H1 (cell line): ENCODE data around the gene FGD4. TPM values are rescaled to one million over a fixed set of nuclear protein-coding genes. Genes with fewer than 3 reads are reported as not detected.

Experiments used
- BCL11A ChIP-seq, 2 experiments: IDR thresholded peaks; one replicate each; pipeline ENCODE4 v1.6.1; 2011; ENCODE audit warnings: low read depth in 2 of 2, low read length in 2 of 2, mild to moderate bottlenecking in 2 of 2
- CHD1 ChIP-seq: IDR thresholded peaks from 2 replicates; pipeline ENCODE4 v1.6.1; 2012; ENCODE audit warnings: low read depth, low read length, improper control_type of control experiment
- CREB1 ChIP-seq: IDR thresholded peaks from 2 replicates; pipeline ENCODE4 v1.6.1; 2012; ENCODE audit warnings: inconsistent platforms
- HDAC2 ChIP-seq, 2 experiments: fragments of 300-600 bp in 1 of 2; sonication (generic) in 1 of 2; IDR thresholded peaks; 2 replicates each; pipeline ENCODE4 v1.6.1; 2011 to 2012; ENCODE audit warnings: low read depth in 2 of 2, low read length in 2 of 2, mild to moderate bottlenecking in 2 of 2, moderate library complexity in 2 of 2, borderline replicate concordance in 1 of 2, inconsistent platforms in 1 of 2
- NANOG ChIP-seq: IDR thresholded peaks from 2 replicates; pipeline ENCODE4 v1.6.1; 2011; ENCODE audit warnings: low read length, low read depth, mild to moderate bottlenecking, inconsistent platforms; ENCODE audit not compliant: insufficient read depth, poor library complexity, severe bottlenecking
- RAD21 ChIP-seq, 2 experiments: IDR thresholded peaks in 1 of 2; conservative IDR thresholded peaks in 1 of 2; 2 replicates each; pipeline ENCODE4 v1.6.1; 2011; ENCODE audit warnings: low read depth in 2 of 2, low read length in 2 of 2, improper control_type of control experiment in 1 of 2, inconsistent platforms in 1 of 2, mild to moderate bottlenecking in 1 of 2, moderate library complexity in 1 of 2
- RNF2 ChIP-seq: fragments of 200-900, 300-1000 bp; sonication (generic); IDR thresholded peaks from 2 replicates; pipeline ENCODE4 v1.7.1; 2016; ENCODE audit warnings: borderline replicate concordance, low read depth, mild to moderate bottlenecking, antibody characterized with exemption, low read length; ENCODE audit not compliant: poor library complexity, severe bottlenecking; ENCODE audit errors: missing control alignments
- TAF1 ChIP-seq: IDR thresholded peaks from 2 replicates; pipeline ENCODE4 v1.6.1; 2011; ENCODE audit warnings: mild to moderate bottlenecking, low read depth, low read length
- TCF12 ChIP-seq: IDR thresholded peaks from 2 replicates; pipeline ENCODE4 v1.6.1; 2011; ENCODE audit warnings: low read depth, mild to moderate bottlenecking, low read length
- USF2 ChIP-seq: IDR thresholded peaks from 2 replicates; pipeline ENCODE4 v1.6.1; 2011; ENCODE audit warnings: low read length, improper control_type of control experiment
- YY1 ChIP-seq: IDR thresholded peaks from 2 replicates; pipeline ENCODE4 v1.6.1; 2011; ENCODE audit warnings: low read depth, mild to moderate bottlenecking, low read length
- ZNF274 ChIP-seq: IDR thresholded peaks from 2 replicates; pipeline ENCODE4 v1.7.0; 2012; ENCODE audit warnings: low read length, borderline replicate concordance; ENCODE audit errors: extremely low read depth
- polyA plus RNA-seq, 7 experiments: library from polyadenylated mRNA; depleted of rRNA in 3 of 7; stranded (reverse) in 5 of 7; unstranded in 2 of 7; fragments of >200 nt in 5 of 7; fragments of 200-250 nt in 2 of 7; gene quantifications; 1 replicate in 5 of 7; 2 replicates in 1 of 7; 4 replicates in 1 of 7; pipeline versions ENCODE4 v1.2.1 to v1.2.3, GENCODE V29; 2011 to 2013; ENCODE audit warnings: missing spikeins in 2 of 7, mixed read lengths in 2 of 7
- total RNA-seq: library from RNA; stranded (reverse); fragmentation: NEBNext Ultra II Directional; extraction: Animal tissue kit (Norgen Biotek cat#: 25700); gene quantifications from 2 replicates; pipeline ENCODE4 v1.2.1, GENCODE V29; 2021

FGD4 gene
- total and polyA plus RNA-seq, 2 of the 8 experiments (the other 6 are each of a cell fraction or from before 2014, with no cell fraction given), result 8.5 to 48.2 TPM

- TF ChIP-seq CREB1, result no peak; the same call in 1 of the 2 replicates
- no peak for TF ChIP-seq HDAC2 (IDR thresholded peaks at IDR 0.05; ENCODE audit: borderline replicate concordance in 1 of 2, low read depth in 2 of 2, low read length in 2 of 2)
- no peak for TF ChIP-seq NANOG
- TF ChIP-seq CHD1, result no peak
- 0 out of 2 replicates have a peak, but pooled peaks have one; percentile 18 for TF ChIP-seq TCF12
- TF ChIP-seq RAD21 (IDR thresholded peaks at IDR 0.05 in 1 of 2, conservative IDR thresholded peaks at IDR 0.05 in 1 of 2; ENCODE audit: low read depth in 2 of 2, low read length in 2 of 2), result peak; percentile 44 to 57; a peak in 3 of 4 replicates
- TF ChIP-seq RNF2, result no peak
- TF ChIP-seq BCL11A (IDR thresholded peaks at IDR 0.05; ENCODE audit: low read depth in 2 of 2, low read length in 2 of 2), result no peak
- peak; percentile 79 for TF ChIP-seq TAF1
- TF ChIP-seq ZNF274, result no peak
- 0 out of 2 replicates have a peak, but pooled peaks have one; percentile 10 for TF ChIP-seq YY1
- TF ChIP-seq USF2, result no peak
Observed at GRCh38 chr12:32399370-32400113, at the start of gene FGD4 (continued).
